ENCODE data around the gene NAPEPLD. TPM values are rescaled to one million over a fixed set of nuclear protein-coding genes. Genes with fewer than 3 reads are reported as not detected.

The NAPEPLD gene
- total and polyA plus RNA-seq, 2 of the 8 experiments (the other 6 are each of a cell fraction or from before 2014, with no cell fraction given), result 4.2 to 9.9 TPM

GRCh38 chr7:103076764-103077163, 72.1 kb downstream of the NAPEPLD start (continued):
- TF ChIP-seq, protein P1, sequence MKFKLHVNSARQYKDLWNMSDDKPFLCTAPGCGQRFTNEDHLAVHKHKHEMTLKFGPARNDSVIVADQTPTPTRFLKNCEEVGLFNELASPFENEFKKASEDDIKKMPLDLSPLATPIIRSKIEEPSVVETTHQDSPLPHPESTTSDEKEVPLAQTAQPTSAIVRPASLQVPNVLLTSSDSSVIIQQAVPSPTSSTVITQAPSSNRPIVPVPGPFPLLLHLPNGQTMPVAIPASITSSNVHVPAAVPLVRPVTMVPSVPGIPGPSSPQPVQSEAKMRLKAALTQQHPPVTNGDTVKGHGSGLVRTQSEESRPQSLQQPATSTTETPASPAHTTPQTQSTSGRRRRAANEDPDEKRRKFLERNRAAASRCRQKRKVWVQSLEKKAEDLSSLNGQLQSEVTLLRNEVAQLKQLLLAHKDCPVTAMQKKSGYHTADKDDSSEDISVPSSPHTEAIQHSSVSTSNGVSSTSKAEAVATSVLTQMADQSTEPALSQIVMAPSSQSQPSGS (IDR thresholded peaks at IDR 0.05; ENCODE audit: low read length), result no peak
- TF ChIP-seq NANOG (IDR thresholded peaks at IDR 0.05; ENCODE audit: insufficient read depth, low read depth, low read length, poor library complexity, severe bottlenecking), result no peak
- no peak for TF ChIP-seq JUN (IDR thresholded peaks at IDR 0.05; ENCODE audit: low read depth, low read length)
- no peak for TF ChIP-seq RFX5 (IDR thresholded peaks at IDR 0.05; ENCODE audit: borderline replicate concordance, low read depth, low read length)
- TF ChIP-seq RNF2 (IDR thresholded peaks at IDR 0.05; ENCODE audit: borderline replicate concordance, low read depth, low read length, missing control alignments, poor library complexity, severe bottlenecking), result no peak
- TF ChIP-seq CHD7 (IDR thresholded peaks at IDR 0.05; ENCODE audit: insufficient replicate concordance, low read length), result no peak

Measured in H1 (cell line).